Right lobe of liver (tissue), 6 donors: Measurements from ENCODE around the gene SPINDOC. TPM values are rescaled to one million over a fixed set of nuclear protein-coding genes. Genes with fewer than 3 reads are reported as not detected.

Source experiments
- ATAC-seq, 4 donors: fragments of 200-7000 bp; cut with Tn5 transposase; one replicate each; pipeline ENCODE4 v1.9.1; 2020; ENCODE audit warnings: mild to moderate bottlenecking in 4 of 4, moderate library complexity in 4 of 4
- DNase-seq, 3 donors: peaks; one replicate each; pipeline ENCODE4 v3.0.0-alpha.2; 2020
- H3K27ac ChIP-seq, 3 donors: fragments of 200-600 bp; one replicate each; pipeline ENCODE4 v1.8.0; 2022
- H3K27me3 ChIP-seq, 2 donors: fragments of 200-600 bp; one replicate each; pipeline ENCODE4 v1.8.0; 2022
- H3K36me3 ChIP-seq, 4 donors: fragments of 200-600 bp; sonication (generic) in 1 of 4; one replicate each; pipeline versions ENCODE4 v1.5.1 to v1.8.0; 2017 to 2022; ENCODE audit warnings: control low read depth in 1 of 4
- H3K4me1 ChIP-seq, 4 donors: fragments of 200-600 bp; sonication (generic) in 1 of 4; one replicate each; pipeline versions ENCODE4 v1.5.1 to v1.8.0; 2017 to 2022; ENCODE audit warnings: control low read depth in 1 of 4
- H3K4me3 ChIP-seq, 3 donors: fragments of 200-600 bp; one replicate each; pipeline ENCODE4 v1.8.0; 2022
- H3K9me3 ChIP-seq, 4 donors: fragments of 200-600 bp; sonication (generic) in 1 of 4; one replicate each; pipeline versions ENCODE4 v1.5.1 to v1.8.0; 2017 to 2022; ENCODE audit warnings: control low read depth in 1 of 4
- POLR2A ChIP-seq: fragments of 450-650 bp; IDR thresholded peaks from one replicate; pipeline ENCODE4 v1.6.1; 2017; ENCODE audit warnings: antibody characterized with exemption, mild to moderate bottlenecking
- WGBS: methylation state at CpG from one replicate; pipeline ENCODE4 v1.1.6; 2018; ENCODE audit warnings: low coverage, low lambda C conversion rate; ENCODE audit not compliant: insufficient coverage; ENCODE audit errors: missing lambda C conversion rate; 5-methylcytosine and 5-hydroxymethylcytosine counted together
- intact Hi-C, 2 donors: fragments of 100-400 bp; cut with DNase I; formaldehyde crosslinking; loops; one replicate each; pipeline versions ENCODE4 v1.11.2 to v1.14.1; 2022
- total RNA-seq, 6 experiments: library from RNA; depleted of rRNA in 2 of 6; stranded (reverse); fragments of >200 nt in 2 of 6; fragmentation: NEBNext Ultra II Directional in 3 of 6; extraction: Animal tissue kit (Norgen Biotek cat#: 25700) in 3 of 6; gene quantifications; one replicate each; pipeline versions ENCODE4 v1.1.0 to v1.2.4, GENCODE V29; 2016 to 2023
- TF ChIP-seq, protein P1 (sequence below), 4 donors: fragments of 200-600 bp in 3 of 4; fragments of 450-650 bp in 1 of 4; IDR thresholded peaks; one replicate each; pipeline versions ENCODE4 v1.5.1 to v1.8.0; 2016 to 2022; ENCODE audit warnings: antibody characterized with exemption in 4 of 4, mild to moderate bottlenecking in 2 of 4
- donor health status: DM: no; HTN: yes; CAD: no.
- donor health status: DM: no; HTN: no; CAD: no.
- donor health status: DM: no; HTN: no; CAD: no.
- donor health status: DM: no; HTN: yes; CAD: no.
- donor health status: DM: no; HTN: yes; CAD: no.

Gene SPINDOC
- total RNA-seq, 6 experiments from 2014 or later: 2.2 to 5.0 (median 2.7) TPM

DNA sequence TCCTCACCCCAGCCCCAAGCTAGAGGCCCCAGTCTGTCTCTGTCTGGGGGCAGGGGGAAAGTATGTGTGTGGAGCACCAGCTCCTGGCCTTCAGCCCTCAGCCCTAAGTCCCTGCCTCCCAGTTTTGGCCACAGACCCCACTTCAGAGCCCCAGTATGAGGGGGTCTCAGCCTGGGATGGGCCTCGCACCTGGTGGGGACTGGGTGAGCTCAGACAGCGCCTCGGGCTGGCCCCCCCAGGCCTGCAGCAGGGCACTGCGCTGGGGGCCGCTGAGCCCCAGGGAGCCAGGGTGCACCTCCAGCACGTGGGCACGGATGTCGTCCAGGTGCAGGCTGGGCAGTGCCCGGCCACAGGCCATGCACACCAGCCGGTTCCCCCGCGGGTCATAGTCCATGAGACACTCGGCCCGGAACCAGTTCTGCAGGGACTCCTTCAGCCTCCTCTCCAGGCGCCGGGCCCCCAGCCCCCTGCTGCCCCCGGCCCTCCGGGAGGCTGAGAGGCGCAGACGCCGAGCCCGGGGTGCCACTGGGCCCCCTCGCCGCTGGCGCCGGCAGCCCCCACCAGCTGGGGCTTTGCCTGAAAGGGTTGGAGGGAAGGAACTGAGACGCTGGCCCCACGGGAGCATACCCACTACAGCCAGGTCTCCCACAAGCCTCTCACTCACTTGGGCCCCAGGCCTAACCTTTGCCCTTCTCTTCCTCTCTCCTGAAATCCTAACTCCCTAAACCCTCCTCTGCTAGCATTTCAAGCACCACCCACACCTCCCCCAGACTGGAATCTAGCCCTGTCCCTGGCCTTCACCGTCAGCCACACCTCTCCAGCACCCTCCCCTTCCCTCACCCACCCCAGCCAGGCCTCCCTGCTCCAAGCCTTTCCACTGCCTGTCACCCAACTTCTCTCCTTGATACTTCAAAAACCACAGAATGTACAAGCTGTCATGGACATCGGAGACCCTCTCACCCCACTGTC lies 48.3 kb upstream of the SPINDOC start:
- 20% methylated on average over 6 of the region's 30 CpGs for WGBS
- H3K4me1 ChIP-seq: peaks cover 0 to 31% (median 9%) of the 10 kb centered on the region in 4 donors
- DNase-seq: peak; percentile 80 to 94 (median 93)
- peak overlapping the region; percentile 56 to 76 (median 67) for H3K4me3 ChIP-seq
- no peaks in the 10 kb centered on the region for H3K36me3 ChIP-seq
- ATAC-seq: peak; percentile 55 to 74 (median 64)
- H3K9me3 ChIP-seq: no peaks in the 10 kb centered on the region
- no peaks in the 10 kb centered on the region for H3K27me3 ChIP-seq
- peak overlapping the region; percentile 60 to 88 (median 81) for H3K27ac ChIP-seq
- TF ChIP-seq, protein P1, sequence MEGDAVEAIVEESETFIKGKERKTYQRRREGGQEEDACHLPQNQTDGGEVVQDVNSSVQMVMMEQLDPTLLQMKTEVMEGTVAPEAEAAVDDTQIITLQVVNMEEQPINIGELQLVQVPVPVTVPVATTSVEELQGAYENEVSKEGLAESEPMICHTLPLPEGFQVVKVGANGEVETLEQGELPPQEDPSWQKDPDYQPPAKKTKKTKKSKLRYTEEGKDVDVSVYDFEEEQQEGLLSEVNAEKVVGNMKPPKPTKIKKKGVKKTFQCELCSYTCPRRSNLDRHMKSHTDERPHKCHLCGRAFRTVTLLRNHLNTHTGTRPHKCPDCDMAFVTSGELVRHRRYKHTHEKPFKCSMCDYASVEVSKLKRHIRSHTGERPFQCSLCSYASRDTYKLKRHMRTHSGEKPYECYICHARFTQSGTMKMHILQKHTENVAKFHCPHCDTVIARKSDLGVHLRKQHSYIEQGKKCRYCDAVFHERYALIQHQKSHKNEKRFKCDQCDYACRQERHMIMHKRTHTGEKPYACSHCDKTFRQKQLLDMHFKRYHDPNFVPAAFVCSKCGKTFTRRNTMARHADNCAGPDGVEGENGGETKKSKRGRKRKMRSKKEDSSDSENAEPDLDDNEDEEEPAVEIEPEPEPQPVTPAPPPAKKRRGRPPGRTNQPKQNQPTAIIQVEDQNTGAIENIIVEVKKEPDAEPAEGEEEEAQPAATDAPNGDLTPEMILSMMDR (IDR thresholded peaks at IDR 0.05): no peak
- peak; percentile 53 for TF ChIP-seq POLR2A
- intact Hi-C loops: loop anchor here in 1 of 2 donors (10.0 kb wide), 1 partner anchor 180 kb away; no protein-coding TSS in a partner anchor

DNA sequence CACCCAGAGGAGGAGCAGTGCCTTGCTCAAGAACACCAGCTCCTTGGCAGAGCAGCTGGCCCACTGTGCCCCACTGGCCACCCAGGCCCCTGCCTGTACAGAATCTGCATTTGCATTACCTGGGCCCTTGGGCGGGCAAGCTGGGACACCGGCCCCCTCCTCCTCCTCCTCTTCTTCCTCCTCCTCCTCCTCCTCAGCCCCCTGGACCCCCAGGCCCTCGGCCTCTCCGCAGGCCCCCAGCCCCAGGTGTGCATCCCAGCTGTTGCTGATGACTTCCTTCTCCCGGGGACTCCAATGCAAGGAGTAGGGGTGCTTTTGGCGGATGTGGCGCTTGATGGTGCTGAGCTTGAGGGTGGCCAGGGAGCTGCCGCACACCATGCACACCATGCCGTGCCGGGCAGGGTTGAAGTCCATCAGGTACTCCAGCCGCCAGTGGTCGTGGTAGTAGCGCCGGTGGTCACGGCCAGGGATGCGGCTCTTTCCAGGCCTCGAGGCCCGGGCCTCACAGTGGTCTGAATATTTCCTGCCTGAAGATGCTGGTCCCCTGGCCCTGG lies 47.5 kb upstream of the SPINDOC start:
- H3K27ac ChIP-seq: peak overlapping the region in 2 of 3 donors; percentile 11 to 88
- no peaks in the 10 kb centered on the region for H3K27me3 ChIP-seq
- H3K9me3 ChIP-seq: no peaks in the 10 kb centered on the region
- TF ChIP-seq, protein P1 (IDR thresholded peaks at IDR 0.05): no peak
- no peak for TF ChIP-seq POLR2A
- no peaks in the 10 kb centered on the region for H3K36me3 ChIP-seq
- peak overlapping the region in 2 of 3 donors; percentile 67 to 76 for H3K4me3 ChIP-seq
- peaks cover 0 to 31% (median 9%) of the 10 kb centered on the region in 4 donors for H3K4me1 ChIP-seq
- intact Hi-C loops: loop anchor here in 1 of 2 donors (10.0 kb wide), 1 partner anchor 179 kb away; no protein-coding TSS in a partner anchor
- DNase-seq (peak; percentile 38 to 61 (median 57)), ATAC-seq (no peak)
- WGBS: 47% methylated on average over 5 of the region's 18 CpGs

DNA sequence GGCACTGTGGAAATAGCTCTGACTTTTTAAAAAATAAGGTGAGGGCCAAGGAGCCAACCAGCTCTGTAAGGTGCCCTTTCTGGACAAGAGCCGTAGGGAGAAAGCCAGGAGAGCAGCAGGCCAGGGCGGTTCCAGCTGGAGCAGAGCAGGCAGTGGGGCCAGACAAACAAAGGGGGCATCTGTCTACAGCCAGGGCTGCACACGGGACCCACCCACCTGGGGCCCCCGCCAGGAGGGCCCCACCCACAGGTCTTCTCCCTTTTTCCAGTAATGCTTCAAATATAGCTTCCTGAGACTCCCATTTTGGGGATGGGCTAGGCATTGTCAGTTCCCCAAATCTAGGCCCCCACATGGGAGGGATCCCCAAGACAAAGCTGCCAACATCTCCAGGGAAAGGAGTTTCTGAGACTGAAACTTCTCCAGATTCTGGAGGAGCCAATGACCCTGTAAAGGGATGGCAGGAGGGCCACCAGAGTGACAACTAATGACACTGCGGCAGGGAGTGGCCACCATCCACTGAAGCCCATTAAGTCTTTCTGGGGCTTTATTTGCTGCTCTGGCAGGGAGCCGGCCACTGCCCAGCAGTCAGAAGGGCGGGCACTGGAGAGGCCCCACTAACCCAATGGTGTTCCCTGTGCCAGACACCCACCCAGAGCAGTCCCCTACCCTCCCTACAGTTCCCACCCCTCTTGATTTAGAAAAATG lies 46.6 kb upstream of the SPINDOC start:
- H3K4me3 ChIP-seq: no peak overlapping the region
- peak overlapping the region in 1 of 3 donors; percentile 88 for H3K27ac ChIP-seq
- no peaks in the 10 kb centered on the region for H3K27me3 ChIP-seq
- H3K36me3 ChIP-seq: no peaks in the 10 kb centered on the region
- 38% methylated on average over 2 of the region's 7 CpGs for WGBS
- H3K4me1 ChIP-seq: peaks cover 0 to 31% (median 9%) of the 10 kb centered on the region in 4 donors
- ATAC-seq (no peak), DNase-seq (peak in 1 of 3 donors; percentile 44)
- no peaks in the 10 kb centered on the region for H3K9me3 ChIP-seq
- intact Hi-C loops: loop anchor here in 1 of 2 donors (10.0 kb wide), 1 partner anchor 178 kb away; no protein-coding TSS in a partner anchor
- TF ChIP-seq, protein P1 (IDR thresholded peaks at IDR 0.05): no peak
- no peak for TF ChIP-seq POLR2A

DNA sequence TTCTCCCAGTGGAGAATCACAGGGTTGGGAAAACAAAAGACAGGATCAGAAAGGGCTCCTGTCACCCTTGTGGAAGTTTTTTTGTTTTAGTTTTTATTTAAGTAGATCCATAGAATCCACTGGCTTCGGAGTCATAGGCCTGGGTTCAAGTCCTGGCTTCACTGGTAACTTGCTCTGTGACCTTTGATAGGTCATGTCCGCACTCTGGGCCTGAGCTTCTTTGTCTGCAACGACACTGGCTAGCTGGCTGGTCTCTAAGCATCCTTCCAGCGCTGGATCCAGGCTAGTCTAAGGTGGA lies 46.0 kb upstream of the SPINDOC start:
- intact Hi-C loops: loop anchor here in 1 of 2 donors (10.0 kb wide), 1 partner anchor 178 kb away; no protein-coding TSS in a partner anchor
- peak overlapping the region; percentile 34 to 73 (median 65) for H3K27ac ChIP-seq
- H3K9me3 ChIP-seq: no peaks in the 10 kb centered on the region
- 11% methylated on average over 4 of the region's 4 CpGs for WGBS
- ATAC-seq: no peak
- H3K4me3 ChIP-seq: peak overlapping the region; percentile 64 to 83 (median 69)
- H3K27me3 ChIP-seq: no peaks in the 10 kb centered on the region
- no peaks in the 10 kb centered on the region for H3K36me3 ChIP-seq
- no peak for TF ChIP-seq POLR2A
- TF ChIP-seq, protein P1 (IDR thresholded peaks at IDR 0.05): no peak
- H3K4me1 ChIP-seq: peaks cover 0 to 25% (median 9%) of the 10 kb centered on the region in 4 donors
- DNase-seq: no peak
